Stomach smooth muscle (tissue), 2 donors: ENCODE data around the gene CHAMP1.

ENCODE experiments used
- H3K27ac ChIP-seq: one replicate; pipeline ENCODE4 v1.7.0; 2013; ENCODE audit warnings: mild to moderate bottlenecking, low read length, inconsistent platforms
- H3K27me3 ChIP-seq, 2 donors: one replicate each; pipeline ENCODE4 v1.7.0; 2013; ENCODE audit warnings: low read length in 2 of 2; ENCODE audit not compliant: insufficient read depth in 2 of 2, control insufficient read depth in 1 of 2
- H3K36me3 ChIP-seq, 2 donors: one replicate each; pipeline ENCODE4 v1.7.0; 2013; ENCODE audit warnings: low read length in 2 of 2; ENCODE audit not compliant: control insufficient read depth in 2 of 2, insufficient read depth in 2 of 2
- H3K4me1 ChIP-seq: one replicate; pipeline ENCODE4 v1.7.0; 2013; ENCODE audit warnings: low read length; ENCODE audit not compliant: control insufficient read depth, insufficient read depth
- H3K4me3 ChIP-seq, 2 donors: one replicate each; pipeline ENCODE4 v1.7.0; 2013; ENCODE audit warnings: low read length in 2 of 2
- H3K9ac ChIP-seq, 2 donors: one replicate each; pipeline ENCODE4 v1.7.0; 2013; ENCODE audit warnings: low read length in 2 of 2, mild to moderate bottlenecking in 1 of 2
- H3K9me3 ChIP-seq, 2 donors: one replicate each; pipeline ENCODE4 v1.7.0; 2013; ENCODE audit warnings: low read length in 2 of 2; ENCODE audit not compliant: control insufficient read depth in 2 of 2
- donor health status: healthy.
- donor health status: Pancreatic carcinoma.

CHAMP1 gene

GRCh38 chr13:114315074-114315785 lies 927 bp downstream of the CHAMP1 start:
- Histone ChIP-seq H3K4me1 (peaks cover 25% of the 10 kb centered on the region), H3K9ac (peak overlapping the region; percentile 64 to 85), H3K27me3 (no peaks in the 10 kb centered on the region), H3K9me3 (no peaks in the 10 kb centered on the region), H3K4me3 (peak overlapping the region; percentile 83 to 90), H3K36me3 (no peaks in the 10 kb centered on the region), H3K27ac (peak overlapping the region; percentile 68)

- H3K27ac ChIP-seq = no peak overlapping the region
- H3K4me1 ChIP-seq = peaks cover 22% of the 10 kb centered on the region
- no peak overlapping the region for H3K9ac ChIP-seq
- no peaks in the 10 kb centered on the region for H3K27me3 ChIP-seq
- no peak overlapping the region for H3K4me3 ChIP-seq
- peaks cover 13 to 22% of the 10 kb centered on the region in 2 donors for H3K36me3 ChIP-seq
- H3K9me3 ChIP-seq = no peaks in the 10 kb centered on the region
These were observed 4.3 kb downstream of the CHAMP1 start for GRCh38 chr13:114318624-114319023.

GRCh38 chr13:114319441-114319913 lies 5.2 kb downstream of the CHAMP1 start:
- Histone ChIP-seq H3K27ac (no peak overlapping the region), H3K9me3 (no peaks in the 10 kb centered on the region), H3K4me1 (peaks cover 20% of the 10 kb centered on the region), H3K27me3 (no peaks in the 10 kb centered on the region), H3K9ac (no peak overlapping the region), H3K36me3 (peaks cover 22 to 30% of the 10 kb centered on the region in 2 donors), H3K4me3 (peak overlapping the region in 1 of 2 donors; percentile 40)

DNA sequence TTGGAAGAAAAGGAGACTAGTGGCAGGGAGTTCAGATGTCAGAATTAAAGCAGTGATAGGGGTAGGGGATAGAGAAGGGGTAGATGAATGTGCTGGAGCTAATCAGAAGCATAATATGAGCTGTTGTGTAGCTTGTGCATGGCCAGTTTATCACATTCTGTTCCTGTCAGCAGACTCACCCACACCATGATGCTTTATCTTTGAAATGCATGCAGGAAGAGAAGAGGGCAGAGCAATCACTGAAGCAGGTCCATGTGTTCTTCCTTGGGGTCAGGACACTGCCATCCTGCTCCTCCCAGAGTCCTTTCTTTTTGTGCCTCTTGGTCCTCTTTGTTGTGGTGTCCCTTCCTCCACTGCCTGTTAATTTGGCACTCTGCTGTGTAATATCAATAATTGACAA lies 5.8 kb downstream of the CHAMP1 start:
- no peak overlapping the region for H3K27ac ChIP-seq
- no peak overlapping the region for H3K4me3 ChIP-seq
- H3K4me1 ChIP-seq = peaks cover 17% of the 10 kb centered on the region
- peaks cover 28 to 35% of the 10 kb centered on the region in 2 donors for H3K36me3 ChIP-seq
- no peak overlapping the region for H3K9ac ChIP-seq
- H3K9me3 ChIP-seq = no peaks in the 10 kb centered on the region
- no peaks in the 10 kb centered on the region for H3K27me3 ChIP-seq

DNA sequence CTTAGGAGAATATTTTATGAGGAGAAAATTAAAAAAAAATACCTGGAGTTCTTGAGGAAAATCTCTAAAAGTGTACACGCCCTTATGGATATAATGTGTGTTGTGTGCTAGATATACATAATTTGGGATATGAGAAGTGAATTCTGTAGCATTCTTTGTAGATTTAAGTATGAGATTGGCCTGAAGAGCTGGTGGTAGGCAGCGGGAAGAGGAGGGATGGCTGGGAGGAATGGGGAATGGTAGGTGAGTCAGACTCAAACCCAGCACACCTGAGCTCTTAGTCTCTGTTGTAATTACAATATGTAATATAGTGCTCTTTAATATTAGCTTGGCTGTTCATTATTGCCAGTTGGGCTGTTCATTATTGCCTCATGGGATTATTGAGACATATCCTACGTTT lies 7.0 kb downstream of the CHAMP1 start:
- Histone ChIP-seq H3K9ac (no peak overlapping the region), H3K27me3 (no peaks in the 10 kb centered on the region), H3K36me3 (peaks cover 32 to 47% of the 10 kb centered on the region in 2 donors), H3K4me3 (no peak overlapping the region), H3K27ac (no peak overlapping the region), H3K9me3 (no peaks in the 10 kb centered on the region), H3K4me1 (peaks cover 11% of the 10 kb centered on the region)

GRCh38 chr13:114323349-114323748 lies 9.0 kb downstream of the CHAMP1 start:
- Histone ChIP-seq H3K4me1 (peaks cover 11% of the 10 kb centered on the region), H3K9me3 (no peaks in the 10 kb centered on the region), H3K9ac (no peak overlapping the region), H3K4me3 (no peak overlapping the region), H3K36me3 (peaks cover 35 to 51% of the 10 kb centered on the region in 2 donors), H3K27me3 (no peaks in the 10 kb centered on the region), H3K27ac (no peak overlapping the region)

DNA sequence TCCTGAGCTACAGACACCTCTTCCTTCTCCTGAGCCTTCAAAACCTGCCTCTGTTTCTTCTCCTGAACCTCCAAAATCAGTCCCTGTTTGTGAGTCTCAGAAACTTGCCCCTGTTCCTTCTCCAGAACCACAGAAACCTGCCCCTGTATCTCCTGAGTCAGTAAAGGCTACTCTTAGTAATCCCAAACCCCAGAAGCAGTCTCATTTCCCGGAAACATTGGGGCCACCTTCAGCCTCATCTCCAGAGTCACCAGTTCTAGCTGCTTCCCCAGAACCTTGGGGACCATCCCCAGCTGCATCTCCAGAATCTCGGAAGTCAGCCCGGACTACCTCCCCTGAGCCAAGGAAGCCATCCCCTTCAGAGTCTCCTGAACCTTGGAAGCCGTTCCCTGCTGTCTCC lies 10.0 kb downstream of the CHAMP1 start:
- Histone ChIP-seq H3K9me3 (no peaks in the 10 kb centered on the region), H3K36me3 (peaks cover 38 to 53% of the 10 kb centered on the region in 2 donors)

DNA sequence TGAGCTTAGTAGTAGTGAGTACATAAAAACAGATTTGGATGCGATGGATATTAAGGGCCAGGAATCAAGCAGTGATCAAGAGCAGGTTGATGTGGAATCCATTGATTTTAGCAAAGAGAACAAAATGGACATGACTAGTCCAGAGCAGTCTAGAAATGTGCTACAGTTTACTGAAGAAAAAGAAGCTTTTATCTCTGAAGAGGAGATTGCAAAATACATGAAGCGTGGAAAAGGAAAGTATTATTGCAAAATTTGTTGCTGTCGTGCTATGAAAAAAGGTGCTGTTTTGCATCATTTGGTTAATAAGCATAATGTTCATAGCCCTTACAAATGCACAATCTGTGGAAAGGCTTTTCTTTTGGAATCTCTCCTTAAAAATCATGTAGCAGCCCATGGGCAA lies 11.4 kb downstream of the CHAMP1 start:
- H3K27ac ChIP-seq = no peak overlapping the region
- no peaks in the 10 kb centered on the region for H3K4me1 ChIP-seq
- H3K9me3 ChIP-seq = no peaks in the 10 kb centered on the region
- no peaks in the 10 kb centered on the region for H3K27me3 ChIP-seq
- no peak overlapping the region for H3K4me3 ChIP-seq
- peaks cover 38 to 57% of the 10 kb centered on the region in 2 donors for H3K36me3 ChIP-seq
- H3K9ac ChIP-seq = no peak overlapping the region

More for the DNA sequence above, 10.0 kb downstream of the CHAMP1 start:
- no peak overlapping the region for H3K4me3 ChIP-seq
- H3K9ac ChIP-seq = no peak overlapping the region
- H3K27me3 ChIP-seq = no peaks in the 10 kb centered on the region
- peaks cover 9% of the 10 kb centered on the region for H3K4me1 ChIP-seq
- no peak overlapping the region for H3K27ac ChIP-seq

GRCh38 chr13:114328034-114328433 lies 13.7 kb downstream of the CHAMP1 start:
- Histone ChIP-seq H3K27me3 (no peaks in the 10 kb centered on the region), H3K9ac (no peak overlapping the region), H3K27ac (no peak overlapping the region), H3K4me3 (no peak overlapping the region), H3K9me3 (no peaks in the 10 kb centered on the region), H3K4me1 (no peaks in the 10 kb centered on the region), H3K36me3 (peaks cover 25 to 40% of the 10 kb centered on the region in 2 donors)

DNA sequence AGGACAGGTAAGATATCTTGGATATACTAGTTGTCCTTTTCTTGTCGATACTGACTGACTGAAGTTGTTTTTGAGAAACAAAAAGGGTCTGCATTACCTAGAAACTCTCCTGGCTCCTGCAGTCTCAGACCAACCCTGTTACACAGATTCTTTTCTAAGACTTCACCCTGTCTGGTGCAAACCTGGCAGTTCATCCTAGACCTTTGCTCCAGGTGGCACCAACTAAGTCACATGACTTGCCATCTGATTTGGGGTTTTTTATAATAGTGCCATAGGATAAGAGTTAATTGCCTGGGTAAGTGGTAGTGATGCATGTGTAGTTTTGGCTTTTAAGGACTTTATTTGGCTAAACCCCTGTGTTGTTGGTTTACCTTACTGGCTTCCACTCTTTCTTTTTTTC lies 14.3 kb downstream of the CHAMP1 start:
- no peak overlapping the region for H3K4me3 ChIP-seq
- H3K4me1 ChIP-seq = no peaks in the 10 kb centered on the region
- H3K27ac ChIP-seq = no peak overlapping the region
- peaks cover 25 to 35% of the 10 kb centered on the region in 2 donors for H3K36me3 ChIP-seq
- no peaks in the 10 kb centered on the region for H3K9me3 ChIP-seq
- H3K9ac ChIP-seq = no peak overlapping the region
- H3K27me3 ChIP-seq = no peaks in the 10 kb centered on the region

- H3K27ac ChIP-seq = no peak overlapping the region
- no peaks in the 10 kb centered on the region for H3K9me3 ChIP-seq
- H3K4me3 ChIP-seq = no peak overlapping the region
- no peak overlapping the region for H3K9ac ChIP-seq
- no peaks in the 10 kb centered on the region for H3K27me3 ChIP-seq
- H3K4me1 ChIP-seq = no peaks in the 10 kb centered on the region
- peaks cover 10 to 21% of the 10 kb centered on the region in 2 donors for H3K36me3 ChIP-seq
These were observed 15.8 kb downstream of the CHAMP1 start for GRCh38 chr13:114330086-114330485.
